Astrocyte of the hippocampus (primary cell): ENCODE results near the gene IGFALS.

Experiments
- DNase-seq: peaks from one replicate; pipeline ENCODE4 v3.0.0; 2011; ENCODE audit warnings: low read depth, low spot score

IGFALS gene

DNA sequence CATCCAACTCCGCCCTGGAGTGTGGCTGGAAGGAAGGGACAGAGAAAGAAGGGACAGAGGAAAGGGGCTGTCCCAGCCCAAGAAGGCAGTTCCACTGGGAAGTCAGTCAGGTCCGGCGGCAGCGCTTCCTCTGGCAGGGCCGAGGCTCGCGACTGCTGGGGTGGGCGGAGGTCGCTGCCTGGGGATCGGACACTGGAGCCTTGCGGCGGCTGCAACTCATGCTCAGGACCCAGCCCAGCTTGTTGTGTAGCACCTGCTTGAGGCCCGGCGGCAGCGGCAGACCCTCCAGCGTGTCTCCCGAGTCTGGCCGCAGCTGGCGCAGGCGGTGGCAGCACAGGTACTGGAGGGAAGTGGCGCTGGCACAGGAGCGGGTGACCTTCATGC is 16.5 kb downstream of the IGFALS start:
- DNase-seq, result no peak

DNA sequence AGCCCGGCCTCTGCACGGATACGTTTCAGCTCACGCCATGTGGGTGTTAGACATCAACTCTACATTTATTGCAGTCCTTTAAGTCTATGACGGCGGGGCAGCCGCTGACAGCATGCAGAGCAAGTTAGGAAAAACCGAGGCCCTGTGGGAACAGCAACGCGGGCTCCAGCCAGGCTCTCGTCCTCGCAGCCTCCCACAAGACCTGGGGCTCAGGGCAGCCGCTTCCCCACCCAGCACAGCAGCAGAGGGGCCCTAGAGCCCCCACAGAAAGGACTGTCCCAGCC is 16.9 kb downstream of the IGFALS start:
- no peak for DNase-seq

DNA sequence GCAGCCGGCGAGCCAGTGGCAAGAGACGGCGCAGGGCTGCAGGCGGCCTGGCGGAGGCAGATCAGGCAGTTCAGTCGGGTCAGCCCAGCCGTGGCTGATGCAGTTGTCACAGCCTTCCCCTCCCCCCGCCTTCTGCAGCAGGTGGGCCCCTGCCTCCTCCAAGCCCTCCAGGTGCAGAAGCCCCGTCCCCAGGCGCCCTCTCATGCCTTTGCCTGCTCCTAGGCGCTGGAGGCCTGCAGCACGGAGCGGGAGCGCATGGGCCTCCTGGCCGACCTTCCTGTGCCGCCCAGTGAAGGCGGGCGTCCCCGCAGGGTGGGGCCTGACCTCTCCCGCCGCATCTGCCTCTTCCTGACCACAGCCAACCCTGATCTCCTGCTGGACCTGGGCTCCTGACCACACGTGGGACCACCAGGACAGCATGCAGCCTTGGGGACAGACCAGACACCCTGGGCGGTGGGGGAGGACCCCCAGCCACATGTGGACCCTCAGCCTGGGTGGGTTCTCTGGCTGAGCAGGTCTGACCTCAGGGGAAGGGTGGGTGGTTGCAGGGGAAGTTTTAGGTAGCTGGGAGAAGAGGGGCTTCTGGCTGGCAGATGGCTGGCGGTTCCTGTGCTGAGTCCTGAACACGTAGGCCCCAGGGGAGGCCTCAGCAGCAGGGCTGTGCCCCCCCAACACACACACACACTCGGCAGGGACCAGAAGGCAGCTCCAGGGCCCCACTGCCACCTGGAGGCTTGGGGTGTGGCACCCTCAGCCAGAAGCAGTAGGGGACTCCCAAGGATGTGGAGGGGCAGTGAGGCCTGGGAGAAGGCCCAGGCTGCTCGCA is 17.4 kb downstream of the IGFALS start:
- DNase-seq, result no peak

DNA sequence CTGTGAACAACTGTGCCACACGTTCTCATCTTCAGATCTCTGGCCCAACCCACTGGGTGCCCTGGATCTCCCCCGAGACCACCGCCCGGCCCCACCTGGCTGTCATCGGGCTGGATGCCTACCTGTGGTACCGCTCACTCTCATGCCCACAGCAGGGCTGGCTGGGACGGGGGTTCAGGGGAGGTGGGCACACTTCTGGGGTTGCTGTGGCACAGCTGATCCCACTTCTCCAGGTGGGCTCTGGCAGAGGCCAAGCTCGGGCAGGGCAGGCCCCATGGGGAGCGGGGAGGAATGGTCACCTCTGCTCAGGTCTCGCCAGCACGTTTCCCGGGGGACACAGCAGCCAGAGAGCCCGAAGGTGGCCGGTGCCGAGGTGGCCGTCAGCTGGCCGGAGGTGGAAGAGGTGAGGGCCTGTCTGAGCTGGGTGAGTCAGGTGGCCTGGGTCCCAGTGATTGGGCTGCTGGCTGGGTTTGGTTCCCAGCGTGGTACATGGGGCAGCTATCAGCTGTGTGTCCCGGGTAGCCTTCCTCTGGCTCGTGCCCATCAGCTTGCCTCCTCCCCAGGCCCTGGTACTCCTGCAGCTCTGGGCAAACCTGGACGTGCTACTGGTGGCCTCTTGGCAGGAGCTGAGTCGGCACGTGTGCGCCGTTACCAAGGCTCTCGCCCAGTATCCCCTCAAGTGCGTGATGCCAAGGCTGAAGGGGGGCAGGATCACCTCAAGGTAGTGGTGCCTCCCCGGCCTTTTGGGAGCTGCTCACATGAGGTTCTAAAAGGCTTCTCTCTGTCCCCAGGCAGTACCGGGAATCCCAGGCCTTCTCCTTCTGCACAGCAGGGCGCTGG is 18.3 kb downstream of the IGFALS start:
- no peak for DNase-seq

DNA sequence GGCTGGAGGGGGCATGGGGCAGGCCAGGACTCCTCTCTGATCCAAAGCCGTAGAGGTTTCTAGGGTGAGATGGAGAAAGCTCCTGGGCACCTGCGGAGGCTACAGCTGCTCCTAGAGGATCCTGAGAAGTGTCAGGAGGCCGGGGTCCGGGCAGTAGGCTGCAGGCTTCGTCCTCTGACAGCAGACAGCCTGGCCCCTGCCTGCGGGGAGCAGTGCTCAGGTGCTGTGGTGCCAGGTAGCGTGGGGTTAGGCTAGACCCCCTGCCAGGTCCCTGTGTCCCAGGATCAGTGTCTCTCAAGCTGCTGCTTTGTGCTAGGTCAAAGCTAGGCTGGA is 19.1 kb downstream of the IGFALS start:
- DNase-seq, result no peak

DNA sequence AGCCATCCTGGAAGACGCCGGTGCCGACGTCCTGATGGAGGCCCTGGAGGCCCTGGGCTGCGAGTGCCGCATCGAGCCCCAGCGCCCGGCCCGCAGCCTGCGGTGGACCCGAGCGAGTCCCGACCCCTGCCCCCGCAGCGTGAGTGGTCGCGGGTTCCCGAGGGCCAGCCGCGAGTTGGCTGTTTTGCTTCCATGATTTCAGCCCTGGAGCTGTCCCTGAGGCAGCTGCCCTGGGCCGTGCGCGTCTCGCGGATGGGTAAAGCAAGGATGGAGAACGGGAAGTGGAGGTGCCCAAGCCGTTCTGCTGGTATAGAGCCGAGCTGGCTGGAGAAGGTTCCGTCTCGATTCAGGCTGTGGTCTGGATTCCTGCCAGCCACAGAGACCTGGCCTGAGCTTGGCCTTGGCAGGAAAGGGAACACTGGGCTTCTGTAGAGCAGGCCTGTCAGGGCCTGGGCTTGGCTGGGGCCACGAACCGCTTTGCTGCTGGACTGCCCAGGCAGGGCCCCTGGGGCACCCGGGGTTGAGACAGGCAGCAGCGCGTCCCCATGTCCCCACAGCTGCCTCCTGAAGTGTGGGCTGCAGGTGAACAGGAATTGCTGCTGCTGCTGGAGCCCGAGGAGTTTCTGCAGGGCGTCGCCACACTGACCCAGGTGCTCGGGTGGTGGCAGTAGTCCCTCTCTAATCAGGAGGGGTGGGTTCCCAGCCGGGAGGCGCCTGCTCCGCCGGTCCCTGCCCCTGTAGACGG is 19.6 kb downstream of the IGFALS start:
- peak; percentile 71 for DNase-seq

DNA sequence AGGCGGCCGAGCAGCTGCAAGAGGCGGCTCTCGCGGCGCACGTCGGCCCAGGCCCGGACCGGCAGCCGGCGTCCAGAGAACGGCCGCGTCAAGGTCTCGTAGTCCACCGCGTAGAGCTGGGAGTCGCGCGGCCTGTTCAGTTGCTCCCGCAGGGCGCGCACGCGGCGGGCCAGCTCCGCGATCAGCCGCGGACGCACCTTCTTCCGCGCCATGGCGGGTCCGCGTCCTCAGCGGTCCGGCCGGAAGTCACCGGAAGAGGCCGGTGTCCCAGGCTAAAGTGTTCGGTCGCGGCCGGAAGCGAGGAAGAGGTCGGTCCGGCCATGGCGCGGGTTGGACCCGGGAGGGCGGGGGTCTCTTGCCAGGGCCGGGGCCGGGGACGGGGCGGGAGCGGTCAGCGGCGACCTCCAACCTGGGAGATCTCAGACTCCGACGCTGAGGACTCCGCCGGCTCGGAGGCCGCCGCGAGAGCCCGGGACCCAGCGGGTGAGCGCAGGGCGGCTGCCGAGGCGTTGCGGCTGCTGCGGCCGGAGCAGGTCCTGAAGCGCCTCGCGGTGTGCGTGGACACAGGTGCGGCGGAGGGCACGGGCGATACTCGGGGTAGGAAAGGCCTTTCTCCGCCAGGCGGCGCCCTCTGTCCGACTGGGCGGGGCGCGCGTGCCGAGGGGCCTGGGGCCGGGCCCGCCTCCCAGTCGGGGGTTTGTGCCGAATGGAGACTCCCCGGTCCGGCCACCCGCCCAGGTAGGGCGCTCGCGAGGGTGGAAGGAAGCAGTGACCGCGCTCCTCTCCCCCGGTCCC is 20.4 kb downstream of the IGFALS start, which contains the start of gene MRPS34:
MRPS34 (minus strand) TSS at position 227 of the 795 bp plus-strand sequence; CDS start at position 212, 15 bp downstream.
- peak; percentile 94 for DNase-seq

DNA sequence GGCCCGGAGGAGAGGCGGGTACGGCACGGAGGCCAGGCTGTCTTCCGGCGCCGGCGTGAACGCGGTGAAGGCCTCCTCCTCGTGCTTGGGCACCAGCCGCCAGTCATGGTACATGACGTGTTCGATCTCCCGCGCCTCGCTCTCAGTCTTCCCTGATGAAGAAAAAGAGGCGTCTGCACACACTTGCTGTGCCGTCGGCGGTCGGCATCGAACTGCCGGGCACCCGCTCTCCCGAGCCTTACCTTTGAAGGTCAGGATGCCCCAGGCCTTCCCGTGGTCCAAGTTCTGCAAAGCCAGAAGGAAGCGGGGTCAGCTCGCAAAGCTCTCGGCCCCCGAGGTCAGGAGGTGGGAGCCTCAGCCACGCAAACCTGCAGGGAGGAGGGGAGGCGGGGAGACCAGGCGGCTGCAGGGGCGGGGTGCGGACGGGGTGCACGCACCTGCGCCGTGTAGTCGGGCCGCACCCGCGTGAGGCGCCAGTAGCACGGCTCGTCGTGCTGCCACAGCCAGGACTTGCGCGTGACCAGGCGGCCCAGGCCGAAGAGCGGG is 21.1 kb downstream of the IGFALS start, which contains the start of gene EME2:
EME2 (plus strand) TSS at position 449 of the 546 bp plus-strand sequence. CDS start 418 bp downstream, outside the sequence.
- DNase-seq, result peak; percentile 34

DNA sequence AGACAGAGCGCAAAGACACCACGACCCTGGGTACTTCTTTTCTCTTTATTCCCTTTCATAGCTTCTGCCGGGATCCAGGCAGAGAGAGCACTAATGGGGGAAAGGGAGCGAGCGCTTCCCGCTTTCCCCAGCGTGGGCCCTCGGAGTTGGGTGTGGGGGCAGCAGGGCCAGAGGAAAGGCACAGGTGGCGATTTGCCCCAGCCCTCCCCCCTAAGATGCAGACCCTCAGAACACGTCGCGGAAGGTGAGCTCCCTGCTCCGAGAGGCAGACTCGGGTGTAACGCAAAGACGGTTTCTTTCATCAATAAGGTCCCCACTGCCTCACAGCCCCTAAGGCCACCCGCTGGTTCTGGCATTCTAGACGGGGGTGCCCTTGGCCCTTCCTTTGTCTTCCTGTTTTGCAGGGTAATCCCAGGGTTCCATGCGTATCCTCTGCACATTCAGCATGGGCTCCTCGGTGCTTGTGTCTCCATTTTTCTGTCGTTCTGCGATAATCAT is 21.6 kb downstream of the IGFALS start:
- no peak for DNase-seq

DNA sequence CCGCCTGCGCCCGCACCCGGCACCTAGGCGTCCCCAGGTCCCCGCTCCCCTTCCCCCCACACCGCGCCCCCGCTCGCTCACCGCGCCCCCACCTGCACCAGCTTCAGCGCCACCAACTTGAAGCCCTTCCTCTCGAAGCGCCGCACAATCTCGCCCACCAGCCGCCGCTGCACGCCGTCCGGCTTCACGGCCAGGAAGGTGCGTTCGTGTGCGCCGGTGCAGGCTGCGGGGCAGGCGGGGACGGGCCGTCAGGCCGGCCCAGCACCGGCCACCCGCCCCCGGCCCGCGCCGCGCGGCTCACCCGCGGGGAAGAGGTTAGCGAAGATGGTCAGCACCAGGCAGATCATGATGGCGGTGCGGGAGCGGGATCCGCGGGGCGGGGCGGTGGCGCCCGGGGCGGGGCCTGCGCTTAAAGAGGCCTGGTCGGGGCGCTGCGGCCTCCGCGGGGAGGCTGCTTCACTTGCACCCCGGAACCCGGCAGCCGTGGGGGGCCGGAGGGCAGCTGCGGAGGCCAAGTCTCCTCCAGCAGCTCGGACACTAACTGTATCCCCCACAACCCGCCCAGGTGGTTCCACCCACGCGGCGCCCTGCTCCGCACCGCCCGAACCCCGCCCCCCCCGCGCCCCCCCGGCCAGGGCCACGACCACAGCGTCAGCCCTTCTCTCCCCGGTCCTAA is 22.2 kb downstream of the IGFALS start, which contains the start of gene NME3:
NME3 (minus strand) TSS at position 356 of the 676 bp plus-strand sequence; CDS start at position 347, 9 bp downstream.
- peak; percentile 85 for DNase-seq

DNA sequence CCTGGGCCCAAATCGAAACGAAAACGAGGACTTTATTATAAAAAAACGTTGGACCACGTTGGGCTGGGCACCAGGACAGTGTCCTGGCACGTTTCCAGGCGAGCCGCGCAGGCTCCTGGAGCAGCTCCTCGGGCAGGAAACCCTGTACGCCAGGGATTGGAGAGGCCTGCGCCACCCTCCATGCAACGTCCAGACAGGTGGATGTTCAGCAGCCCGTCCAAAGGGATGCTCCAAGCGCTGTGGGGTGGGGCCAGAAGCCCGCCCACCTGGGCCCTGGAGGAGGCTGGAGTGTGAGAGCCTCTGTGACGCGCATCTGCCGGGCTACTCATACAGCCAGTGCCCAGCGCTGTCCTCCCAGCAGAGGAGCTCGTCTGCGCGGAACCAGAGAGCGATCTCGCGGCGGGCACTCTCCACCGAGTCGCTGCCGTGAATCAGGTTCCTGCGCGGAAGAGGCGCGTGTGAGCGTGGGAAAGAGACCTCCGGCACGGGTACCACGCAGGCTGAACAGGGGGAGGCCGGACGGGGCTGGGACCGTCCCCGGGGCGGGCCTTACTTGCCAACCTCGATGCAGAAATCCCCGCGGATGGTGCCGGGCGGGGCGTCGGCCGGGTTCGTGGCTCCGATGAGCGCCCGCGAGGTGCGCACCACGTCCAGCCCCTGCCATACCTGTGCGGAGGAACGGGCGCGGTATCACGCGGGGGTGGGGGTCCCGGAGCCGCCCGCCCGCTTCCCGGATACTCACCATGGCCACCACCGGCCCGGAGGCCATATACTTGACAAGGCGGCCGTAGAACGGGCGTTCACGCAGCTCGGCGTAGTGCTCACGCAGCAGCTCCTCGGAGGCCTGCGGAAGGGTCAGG is 22.9 kb downstream of the IGFALS start:
- DNase-seq, result peak; percentile 70

DNA sequence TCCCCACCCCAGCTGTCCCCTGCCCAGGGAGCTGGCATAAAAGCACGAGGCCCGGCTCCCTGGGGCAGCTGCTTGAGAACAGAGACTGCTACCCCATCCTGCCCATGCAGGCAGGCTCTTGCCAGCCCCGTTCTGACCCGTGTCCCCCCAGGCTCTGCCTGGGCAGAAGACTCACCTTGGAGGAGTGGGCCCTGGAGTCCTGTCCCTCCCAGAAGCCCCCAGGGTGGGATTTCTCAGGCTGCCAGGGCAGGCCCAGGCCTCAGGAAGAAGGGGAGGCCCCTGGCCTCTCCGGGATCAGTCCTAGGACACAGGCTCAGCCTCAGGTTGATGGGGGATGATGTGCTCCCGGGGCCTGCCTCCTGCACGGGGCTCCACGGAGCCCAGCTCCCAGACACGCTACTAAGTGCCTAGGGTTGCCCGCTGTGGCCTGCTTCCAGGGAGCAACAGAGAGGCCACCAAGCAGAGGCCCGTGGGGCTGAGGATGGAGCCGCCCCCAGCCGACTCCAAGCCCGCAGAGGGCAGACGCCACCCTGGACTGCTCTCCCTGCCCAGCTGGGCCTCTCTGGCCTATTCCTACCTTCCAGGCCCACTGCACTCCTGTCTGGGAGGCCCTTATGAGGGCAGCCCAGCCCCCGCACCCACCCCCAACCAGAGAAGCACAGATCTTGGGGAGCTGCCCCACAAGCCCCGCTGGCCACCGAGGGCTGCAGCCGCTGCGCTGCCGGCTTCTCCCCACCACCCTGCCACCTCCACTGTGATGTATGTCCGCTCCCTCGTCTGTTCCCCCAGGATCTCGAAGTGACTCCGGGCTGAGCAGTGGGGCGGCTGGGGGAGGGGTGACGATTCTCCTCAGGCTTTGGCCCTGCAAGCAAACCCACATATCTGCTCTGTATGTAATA is 23.9 kb downstream of the IGFALS start:
- DNase-seq, result no peak

DNA sequence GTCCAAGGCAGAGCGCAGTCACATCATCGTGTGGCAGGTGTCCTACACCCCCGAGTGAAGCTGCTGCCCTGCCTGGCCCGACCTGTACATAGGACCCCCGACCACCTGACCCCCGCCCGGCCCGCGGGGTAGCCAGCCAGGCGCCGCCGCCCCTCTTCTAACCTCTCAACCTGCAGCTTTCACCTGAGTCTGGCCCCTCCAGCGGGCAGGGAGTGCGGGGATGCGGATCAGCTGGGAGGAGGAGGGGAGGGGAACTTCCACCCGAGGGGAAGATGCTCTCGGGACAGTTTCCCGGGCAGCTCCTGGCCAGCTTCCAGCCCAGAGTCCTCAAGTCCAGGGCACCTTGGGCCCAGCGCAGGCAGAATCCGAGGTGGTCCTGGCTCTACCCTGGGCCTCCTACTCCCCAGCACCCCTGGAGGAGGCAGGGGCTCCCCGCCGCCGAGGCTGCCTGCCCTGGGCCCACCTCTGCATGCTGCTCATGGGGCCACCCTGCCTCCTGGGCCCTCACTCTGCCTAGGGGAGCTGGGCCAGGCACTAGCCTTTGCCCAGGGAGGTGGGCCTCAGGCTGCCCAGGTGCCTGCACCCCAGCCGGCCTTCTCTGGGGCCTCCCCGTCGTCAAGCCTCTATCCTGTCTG is 24.6 kb downstream of the IGFALS start:
- DNase-seq, result no peak

DNA sequence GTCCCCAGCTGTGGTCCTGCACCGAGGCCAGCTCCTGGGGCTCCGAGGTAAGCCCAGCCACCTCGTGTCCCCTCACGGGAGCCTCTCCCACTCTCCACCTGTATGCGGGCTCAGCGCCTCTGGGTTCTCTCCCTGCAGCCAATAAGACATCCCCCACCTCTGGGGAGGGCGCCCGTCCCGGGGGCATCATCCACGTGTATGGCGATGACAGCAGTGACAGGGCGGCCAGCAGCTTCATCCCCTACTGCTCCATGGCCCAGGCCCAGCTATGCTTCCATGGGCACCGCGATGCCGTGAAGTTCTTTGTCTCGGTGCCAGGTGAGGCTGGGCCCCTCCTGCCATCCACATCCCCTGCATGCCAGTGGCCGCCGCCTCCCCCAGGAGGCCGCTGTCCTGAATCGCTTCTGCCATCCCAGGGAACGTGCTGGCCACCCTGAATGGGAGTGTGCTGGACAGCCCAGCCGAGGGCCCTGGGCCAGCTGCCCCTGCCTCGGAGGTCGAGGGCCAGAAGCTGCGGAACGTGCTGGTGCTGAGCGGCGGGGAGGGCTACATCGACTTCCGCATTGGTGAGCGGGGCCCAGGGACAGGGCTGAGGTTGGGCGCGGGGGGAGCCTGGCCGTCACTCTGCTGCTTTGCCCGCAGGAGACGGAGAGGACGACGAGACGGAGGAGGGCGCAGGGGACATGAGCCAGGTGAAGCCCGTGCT is 25.3 kb downstream of the IGFALS start:
- DNase-seq, result no peak

DNA sequence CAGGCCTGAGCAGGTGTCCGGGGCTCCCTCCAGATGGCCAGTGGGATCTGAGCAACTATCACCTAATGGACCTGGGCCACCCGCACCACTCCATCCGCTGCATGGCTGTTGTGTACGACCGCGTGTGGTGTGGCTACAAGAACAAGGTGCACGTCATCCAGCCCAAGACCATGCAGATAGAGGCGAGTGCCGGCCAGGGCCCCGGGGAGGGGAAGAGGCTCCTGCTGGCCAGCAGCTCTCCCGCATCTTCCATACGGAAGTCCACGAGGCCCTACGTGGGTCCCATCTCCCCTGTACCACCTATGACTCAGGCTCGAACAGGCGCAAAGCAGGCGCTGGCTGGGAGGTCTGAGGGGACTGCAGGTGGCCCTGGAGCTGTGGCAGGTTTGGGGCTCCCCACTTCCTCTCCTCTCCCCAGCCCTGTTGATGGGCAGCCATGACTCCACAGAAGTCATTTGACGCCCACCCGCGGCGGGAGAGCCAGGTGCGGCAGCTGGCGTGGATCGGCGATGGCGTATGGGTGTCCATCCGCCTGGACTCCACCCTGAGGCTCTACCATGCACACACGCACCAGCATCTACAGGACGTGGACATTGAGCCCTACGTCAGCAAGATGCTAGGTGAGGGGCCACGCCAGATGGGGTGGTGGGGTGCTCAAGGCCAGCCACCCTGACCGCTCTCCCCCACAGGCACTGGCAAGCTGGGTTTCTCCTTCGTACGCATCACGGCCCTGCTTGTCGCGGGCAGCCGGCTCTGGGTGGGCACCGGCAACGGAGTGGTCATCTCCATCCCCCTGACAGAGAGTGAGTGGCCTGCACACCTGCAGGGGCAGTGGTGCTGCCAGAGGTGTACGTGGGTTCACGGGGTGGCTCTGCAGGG is 26.1 kb downstream of the IGFALS start:
- DNase-seq, result no peak

DNA sequence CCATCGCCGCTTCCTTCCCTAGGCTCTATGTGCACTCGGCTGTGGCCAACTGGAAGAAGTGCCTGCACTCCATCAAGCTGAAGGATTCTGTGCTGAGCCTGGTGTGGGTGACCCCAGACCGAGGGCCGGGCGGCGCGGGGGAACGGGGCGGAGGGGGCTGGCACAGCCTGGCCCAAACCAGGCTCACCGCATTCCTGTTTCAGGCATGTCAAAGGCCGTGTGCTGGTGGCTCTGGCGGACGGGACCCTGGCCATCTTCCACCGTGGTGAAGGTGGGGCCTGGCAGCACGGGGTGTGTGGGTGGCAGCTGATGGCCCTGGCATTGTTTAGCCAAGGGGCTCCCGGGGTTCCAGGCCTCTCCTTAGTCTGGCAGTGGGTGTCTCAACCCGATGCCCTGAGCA is 26.8 kb downstream of the IGFALS start:
- DNase-seq, result no peak
